H54 (cell line): ENCODE data around the gene SMAD7.

Experiments
- DNase-seq: peaks from one replicate; pipeline ENCODE4 v3.0.0; 2011; ENCODE audit warnings: low spot score, mixed read lengths; ENCODE audit not compliant: insufficient read length
- FAIRE-seq: peaks from 3 replicates; lab custom pipeline; 2011; peaks lifted over from hg19 to GRCh38; lab: Jason Lieb, UNC
- POLR2A ChIP-seq: IDR thresholded peaks from 2 replicates; pipeline ENCODE4 v1.6.1; 2011; ENCODE audit warnings: low read depth, mild to moderate bottlenecking, low read length

SMAD7 gene

DNA sequence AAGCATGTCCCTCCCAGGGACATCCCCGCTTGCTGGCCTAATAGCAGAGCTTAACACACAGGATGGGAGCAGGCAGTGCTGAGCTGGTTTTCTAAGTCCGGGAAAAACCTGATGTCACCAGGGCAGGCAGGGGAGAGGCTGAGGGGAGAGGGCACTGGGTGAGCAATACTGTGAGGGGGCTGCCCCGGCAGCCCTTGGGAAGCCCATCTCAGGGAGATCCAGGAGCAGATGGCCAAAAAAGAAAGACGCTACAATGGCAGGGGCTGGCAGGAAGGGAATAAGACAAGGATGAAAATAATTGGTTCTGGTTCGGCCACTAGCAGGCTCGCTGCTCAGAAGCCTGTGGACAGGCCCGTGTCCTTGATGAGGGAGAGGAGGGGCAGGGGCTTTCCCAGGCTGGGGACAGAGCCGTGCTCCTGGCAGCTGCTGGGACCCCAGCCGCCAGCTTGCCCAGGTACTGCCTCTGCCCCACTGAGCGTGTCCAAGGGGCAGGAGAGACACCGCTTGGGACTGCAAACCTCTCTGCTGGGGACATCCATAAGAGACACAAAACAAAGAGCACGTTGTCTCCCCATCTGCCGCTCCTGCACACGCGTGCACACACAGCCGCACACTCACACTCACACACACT is 30.2 kb downstream of the SMAD7 start:
- no peak for DNase-seq
- TF ChIP-seq POLR2A = no peak
- FAIRE-seq = no peak

DNA sequence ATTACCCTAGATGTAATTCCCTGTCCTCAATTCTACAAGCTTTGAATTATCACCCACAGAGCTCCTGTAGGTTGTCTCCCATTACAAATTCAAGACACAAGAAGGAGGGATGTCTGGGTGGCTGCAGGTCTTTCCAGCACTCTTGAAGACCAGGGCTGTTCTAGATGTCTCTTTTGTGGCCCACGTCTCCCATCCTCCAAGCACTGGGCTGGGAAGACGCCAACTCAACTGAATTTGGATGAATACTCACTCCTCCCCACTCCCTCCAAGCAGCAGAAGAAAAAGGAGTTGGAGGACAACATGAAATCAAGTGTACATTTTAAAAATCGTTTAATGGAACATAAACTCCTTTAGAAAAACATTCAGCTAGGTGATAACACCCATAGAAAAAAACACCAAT is 31.2 kb downstream of the SMAD7 start:
- DNase-seq (no peak), FAIRE-seq (no peak)
- no peak for TF ChIP-seq POLR2A

DNA sequence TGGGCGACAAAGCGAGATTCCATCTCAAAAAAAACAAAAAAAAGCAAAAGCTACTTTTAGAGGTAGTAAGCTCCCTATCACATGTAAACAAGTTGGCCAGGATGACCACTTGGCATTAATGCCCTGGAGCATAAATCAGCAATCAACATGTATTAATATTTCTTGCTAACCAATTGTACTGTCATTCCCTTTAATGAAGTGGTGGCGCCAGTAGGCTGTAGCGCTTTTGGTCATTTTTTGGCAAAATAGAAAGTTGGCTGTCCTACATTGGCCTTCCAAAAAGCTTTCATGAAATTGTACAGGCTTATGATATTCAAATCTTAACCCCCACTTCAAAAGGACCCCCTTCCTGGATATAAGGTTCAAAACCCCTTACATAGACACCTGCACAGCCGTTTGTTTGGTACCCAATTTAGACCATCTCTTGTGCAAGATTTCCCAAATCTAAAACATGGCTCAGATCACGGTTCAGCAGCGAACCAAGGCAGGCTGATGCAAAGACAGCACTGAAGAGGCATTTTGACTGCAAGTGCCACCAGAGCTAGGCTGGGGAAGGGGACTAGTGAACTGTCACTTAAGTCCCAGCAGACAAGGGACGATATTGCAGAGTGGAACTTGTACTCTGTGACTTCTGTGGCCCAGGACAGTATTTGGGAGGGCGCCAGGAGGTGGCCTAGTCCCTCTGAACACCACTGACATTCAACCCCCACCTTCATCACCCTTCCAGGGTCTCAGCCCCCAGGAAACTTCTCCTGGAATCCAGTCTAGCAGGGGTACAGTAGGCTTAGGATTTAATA is 31.9 kb downstream of the SMAD7 start:
- TF ChIP-seq POLR2A = no peak
- DNase-seq (no peak), FAIRE-seq (no peak)

DNA sequence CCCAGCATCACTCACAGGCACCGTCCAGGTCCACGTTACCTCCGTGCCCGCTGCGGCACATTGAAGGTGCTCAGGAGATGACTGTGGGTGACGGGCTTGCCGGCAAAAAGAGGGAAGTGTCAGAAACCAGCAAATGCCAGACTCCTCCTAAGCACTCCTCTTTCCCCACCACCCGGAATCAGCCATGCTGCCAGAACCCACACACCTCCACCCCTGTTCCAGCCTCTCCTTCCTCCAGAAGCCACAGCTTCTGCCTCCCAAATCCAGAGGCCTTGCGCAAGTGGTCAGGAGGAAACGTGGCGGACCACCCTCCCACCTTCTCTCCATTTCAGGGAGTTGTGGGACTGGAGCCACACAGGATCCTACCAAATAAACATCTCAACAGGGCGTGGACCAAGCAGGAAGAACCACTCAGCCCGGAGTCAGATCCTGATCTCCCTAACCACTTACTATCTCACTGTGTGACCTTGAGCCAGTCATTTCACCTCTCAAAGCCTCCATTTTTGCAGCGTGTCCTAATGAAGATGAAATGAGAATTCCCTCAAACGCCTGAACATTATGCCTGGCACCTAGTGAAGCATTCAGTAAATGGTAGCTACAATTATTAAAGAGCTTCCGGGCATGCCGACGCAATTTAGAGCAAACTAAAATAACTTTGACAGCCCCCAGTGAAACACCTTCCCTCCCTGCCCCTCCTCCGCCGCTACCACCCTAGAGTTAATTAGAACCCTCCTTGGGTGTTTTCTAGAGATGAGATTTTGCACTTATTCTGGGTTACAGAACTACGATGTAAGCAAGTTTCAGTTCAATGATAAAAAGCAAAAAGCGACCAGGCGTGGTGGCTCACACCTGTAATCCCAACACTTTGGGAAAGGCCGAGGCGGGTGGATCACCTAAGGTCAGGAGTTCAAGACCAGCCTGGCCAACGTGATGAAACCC is 32.9 kb downstream of the SMAD7 start:
- DNase-seq (no peak), FAIRE-seq (no peak)
- TF ChIP-seq POLR2A = no peak

DNA sequence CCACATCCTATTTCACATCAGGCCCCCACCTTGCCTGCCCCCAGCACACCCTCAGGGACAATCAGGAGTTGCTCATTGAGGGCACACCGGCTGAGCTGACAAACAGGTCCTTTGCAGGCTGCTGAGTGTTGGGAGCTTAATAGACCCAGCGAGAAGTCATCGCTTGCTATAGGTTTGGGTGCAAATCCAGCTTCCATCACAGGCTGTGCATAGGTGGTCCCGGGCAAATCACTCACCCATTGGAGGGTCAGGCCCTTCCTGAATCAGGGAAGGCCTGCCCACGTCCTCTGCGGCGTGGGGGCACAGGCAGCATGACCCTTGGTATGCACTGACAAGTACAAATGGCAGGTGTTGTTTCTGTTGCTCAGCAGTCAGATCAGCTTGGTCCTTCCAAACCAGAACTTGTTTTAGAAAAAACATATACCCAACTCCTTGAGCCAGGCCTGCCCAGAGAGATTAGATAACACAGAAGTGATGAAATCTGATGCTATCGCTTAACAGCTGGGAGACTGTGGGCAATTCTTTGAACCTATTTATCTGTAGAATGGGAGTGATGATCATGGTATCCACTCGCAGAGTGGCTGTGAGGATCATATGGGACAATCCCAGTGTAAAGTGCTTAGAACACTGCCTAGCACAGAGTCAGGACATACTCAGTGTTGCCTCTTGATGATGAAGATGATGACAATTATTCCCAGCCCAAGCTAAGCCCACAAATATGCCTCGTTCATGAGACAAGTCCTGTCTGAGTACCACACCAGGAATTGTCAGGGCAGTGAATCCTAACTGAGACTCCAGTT is 34.9 kb downstream of the SMAD7 start:
- FAIRE-seq = no peak
- DNase-seq = no peak

DNA sequence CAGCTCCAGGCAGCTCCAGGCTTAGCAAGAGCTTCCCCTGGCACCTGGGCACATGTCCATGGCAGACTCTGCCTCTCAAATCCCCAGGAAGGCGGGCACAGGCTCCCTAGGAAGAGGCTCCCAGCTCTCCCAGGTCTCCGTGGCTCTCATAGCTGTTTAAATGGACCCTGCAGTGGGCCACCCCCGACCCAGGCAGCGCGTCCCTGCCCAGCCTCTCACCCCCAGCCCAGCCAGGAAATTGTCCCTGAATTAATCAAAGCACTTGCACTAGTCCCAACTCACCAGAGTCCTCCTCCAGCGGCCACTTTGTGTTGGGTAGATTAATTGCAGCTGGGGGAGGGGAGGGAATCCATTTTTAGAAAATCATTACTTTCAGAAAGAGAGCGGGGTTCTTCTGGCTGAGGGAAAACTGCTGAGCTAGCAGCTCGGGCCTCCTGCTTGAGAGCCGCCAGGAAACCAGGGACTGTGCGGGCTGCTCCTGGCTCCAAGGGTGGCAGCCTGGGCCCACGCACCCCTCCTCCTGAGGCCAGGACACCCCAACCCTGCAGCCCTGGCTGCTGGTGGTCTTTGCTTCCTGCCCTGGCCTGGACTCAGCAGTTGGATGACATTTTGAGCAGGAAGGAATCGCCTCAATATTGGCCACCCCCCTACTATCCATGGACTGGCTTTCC is 36.0 kb downstream of the SMAD7 start:
- TF ChIP-seq POLR2A = no peak
- no peak for FAIRE-seq
- DNase-seq = no peak

More for the DNA sequence above, 34.9 kb downstream of the SMAD7 start:
- TF ChIP-seq POLR2A = no peak

DNA sequence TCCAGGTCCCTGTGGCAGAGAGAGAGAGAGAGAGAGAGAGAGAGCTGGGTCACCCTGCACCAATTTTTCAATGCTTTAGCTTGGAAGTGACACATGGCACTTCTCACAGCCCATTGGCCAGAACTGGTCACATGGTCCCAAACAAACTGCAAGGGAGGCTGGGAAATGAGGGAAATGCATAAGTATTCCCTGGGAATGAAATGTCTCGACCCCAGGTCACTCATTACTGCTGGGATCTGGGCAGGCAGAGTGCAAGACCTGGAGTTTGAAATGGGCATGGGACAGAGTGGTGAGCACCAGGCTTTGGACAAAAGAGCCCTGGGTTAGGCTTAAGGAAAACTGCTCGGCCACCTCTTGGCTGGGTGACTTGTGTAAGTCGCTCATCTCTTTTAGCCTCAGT is 37.0 kb downstream of the SMAD7 start:
- FAIRE-seq = no peak
- no peak for TF ChIP-seq POLR2A
- no peak for DNase-seq

DNA sequence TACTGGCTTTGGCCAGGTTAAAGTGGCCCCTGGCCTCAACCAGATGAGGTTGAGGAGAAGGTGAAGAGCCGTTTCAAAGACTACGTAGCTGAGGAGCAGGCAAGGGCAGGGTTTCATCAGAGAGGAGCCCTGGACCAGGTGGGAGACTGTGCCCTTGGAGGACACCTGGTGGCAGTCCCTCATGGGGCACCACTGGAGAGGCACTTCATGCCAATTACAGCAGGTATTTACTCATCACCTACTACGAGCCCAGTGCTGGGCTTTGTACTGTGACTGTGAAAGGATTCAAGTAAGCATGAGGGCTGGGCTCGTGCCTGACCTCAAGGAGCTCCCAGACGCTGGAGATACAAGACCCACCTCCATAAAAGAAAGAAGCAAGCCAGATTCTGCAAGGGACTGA is 37.6 kb downstream of the SMAD7 start:
- no peak for TF ChIP-seq POLR2A
- no peak for FAIRE-seq
- DNase-seq = no peak

DNA sequence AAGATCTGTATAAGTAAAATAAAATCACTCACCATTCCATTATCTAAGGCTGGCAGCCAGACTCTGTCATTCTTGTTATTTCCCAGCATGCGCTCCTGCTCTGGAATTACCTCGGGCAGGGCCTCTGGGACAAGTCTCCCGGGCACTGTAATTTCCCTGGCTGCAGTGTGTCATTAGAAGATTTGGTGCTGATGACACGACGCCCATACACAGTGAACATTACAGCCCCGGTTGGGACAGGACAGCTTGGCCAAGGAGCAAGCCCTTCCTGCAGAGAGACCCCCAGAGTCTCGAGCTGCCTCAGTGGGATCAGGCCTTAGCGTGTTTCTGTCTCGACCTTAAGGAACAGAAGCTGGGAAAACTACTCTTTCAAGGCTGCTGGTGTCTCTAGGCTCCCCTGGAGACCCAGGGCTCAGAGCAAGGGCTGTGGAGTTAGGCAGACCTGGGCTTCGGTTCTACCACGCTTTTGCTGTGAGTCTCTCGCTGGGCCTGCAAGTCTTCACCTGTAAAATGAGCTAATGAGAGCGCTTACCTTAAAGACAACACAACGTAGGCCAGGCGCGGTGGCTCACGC is 39.7 kb downstream of the SMAD7 start:
- no peak for FAIRE-seq
- no peak for DNase-seq
- TF ChIP-seq POLR2A = no peak

DNA sequence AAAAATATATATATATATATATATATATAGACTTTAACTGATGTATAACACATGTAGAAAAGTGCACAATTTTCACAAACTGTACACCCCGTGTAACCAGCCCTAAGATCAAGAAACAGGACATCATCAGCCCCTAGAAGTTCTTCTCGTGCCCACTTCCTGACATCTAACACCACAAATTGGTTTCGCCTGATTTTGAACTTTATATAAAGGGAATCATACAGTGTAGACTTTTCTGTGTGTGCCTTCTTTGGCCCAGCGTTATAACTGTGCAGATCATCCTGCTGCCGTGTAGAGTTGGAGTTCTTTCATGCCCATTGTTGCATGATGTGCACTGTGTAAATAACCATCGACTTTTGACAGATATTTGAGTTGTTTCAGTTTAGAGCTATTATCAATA is 41.0 kb downstream of the SMAD7 start:
- DNase-seq (no peak), FAIRE-seq (no peak)
- no peak for TF ChIP-seq POLR2A

DNA sequence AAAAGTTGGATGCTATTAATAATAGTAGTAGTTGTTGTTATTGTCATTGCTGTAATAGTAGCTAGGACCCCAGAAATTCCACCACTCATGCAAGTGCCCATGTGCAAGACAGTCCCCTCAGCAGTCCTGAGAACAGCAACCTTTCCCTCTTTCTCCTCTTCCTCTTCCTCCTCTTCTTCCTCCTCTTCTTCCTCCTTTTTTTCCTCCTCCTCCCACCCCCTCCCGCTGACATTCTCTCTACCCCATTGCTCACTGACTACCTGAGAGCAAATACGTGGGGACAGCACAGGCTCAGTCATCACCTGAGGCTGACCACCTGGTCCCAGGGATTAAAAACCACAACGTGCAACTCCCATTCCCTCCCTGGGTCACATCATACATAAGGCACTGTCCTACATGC is 41.8 kb downstream of the SMAD7 start:
- FAIRE-seq = no peak
- no peak for DNase-seq
- no peak for TF ChIP-seq POLR2A

DNA sequence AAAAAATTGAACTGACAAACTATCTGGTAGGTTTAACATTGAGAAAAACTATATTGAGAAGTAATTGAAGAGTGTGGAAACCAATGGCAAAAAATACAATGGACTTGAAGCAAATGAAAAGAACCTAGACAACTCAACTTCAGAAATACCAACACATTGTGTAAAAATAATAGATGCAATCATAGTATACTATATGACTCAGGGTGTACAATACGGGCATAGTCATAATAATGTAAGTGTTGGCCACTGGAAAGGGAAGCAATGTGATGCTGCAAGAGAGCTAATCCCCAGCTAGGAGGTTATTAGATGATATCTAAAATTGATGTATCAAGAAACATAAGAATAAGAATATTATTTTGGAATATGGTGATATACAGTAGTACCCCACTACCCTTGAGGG is 45.3 kb downstream of the SMAD7 start:
- TF ChIP-seq POLR2A = no peak
- DNase-seq = no peak
- FAIRE-seq = no peak
